Breast epithelium (tissue), 3 donors: ENCODE results near the gene HYDIN.

Source experiments
- POLR2A ChIP-seq: fragments of 450-650 bp; IDR thresholded peaks from one replicate; pipeline ENCODE4 v1.6.1; 2016; ENCODE audit warnings: antibody characterized with exemption, mild to moderate bottlenecking, moderate library complexity
- TF ChIP-seq, protein P1 (sequence below), 3 donors: fragments of 450-650 bp; IDR thresholded peaks; one replicate each; pipeline ENCODE4 v1.5.1; 2016 to 2017; ENCODE audit warnings: antibody characterized with exemption in 3 of 3, mild to moderate bottlenecking in 3 of 3, moderate library complexity in 3 of 3

DNA sequence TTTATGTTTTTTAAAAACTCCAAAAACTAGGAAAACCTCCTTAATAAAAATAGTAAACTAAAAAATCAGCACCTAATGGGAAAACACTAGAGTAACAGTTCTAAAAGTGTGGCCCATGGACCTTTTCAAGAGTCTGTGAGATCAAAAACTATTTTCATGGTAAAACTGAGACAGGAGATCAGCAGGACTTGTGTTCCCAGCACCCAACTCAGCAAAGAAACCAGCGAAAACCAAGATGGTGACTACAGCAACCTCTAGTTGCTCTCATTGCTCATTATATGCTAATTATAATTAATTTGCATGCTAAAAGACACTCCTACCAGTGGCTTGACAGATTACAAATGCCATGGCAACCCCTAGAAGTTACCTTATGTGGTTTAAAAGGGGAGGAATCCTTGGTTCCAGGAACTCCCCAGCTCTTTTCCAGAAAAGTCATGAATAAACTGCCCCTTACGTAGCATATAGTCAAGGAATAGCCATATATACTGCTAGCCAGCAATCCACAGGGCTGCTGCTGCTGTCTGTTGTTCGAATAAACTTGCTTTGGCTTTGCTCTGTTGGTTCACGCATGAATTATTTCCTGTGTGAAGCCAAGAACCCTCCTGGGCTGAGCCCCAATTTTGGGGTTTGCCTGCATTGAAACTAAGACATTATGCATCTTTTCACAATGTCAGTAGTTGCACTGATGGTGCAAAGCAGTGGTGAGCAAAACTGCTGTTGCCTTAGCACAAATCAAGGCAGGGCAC lies 46.2 kb upstream of the HYDIN start:
- TF ChIP-seq POLR2A = no peak
- TF ChIP-seq, protein P1, sequence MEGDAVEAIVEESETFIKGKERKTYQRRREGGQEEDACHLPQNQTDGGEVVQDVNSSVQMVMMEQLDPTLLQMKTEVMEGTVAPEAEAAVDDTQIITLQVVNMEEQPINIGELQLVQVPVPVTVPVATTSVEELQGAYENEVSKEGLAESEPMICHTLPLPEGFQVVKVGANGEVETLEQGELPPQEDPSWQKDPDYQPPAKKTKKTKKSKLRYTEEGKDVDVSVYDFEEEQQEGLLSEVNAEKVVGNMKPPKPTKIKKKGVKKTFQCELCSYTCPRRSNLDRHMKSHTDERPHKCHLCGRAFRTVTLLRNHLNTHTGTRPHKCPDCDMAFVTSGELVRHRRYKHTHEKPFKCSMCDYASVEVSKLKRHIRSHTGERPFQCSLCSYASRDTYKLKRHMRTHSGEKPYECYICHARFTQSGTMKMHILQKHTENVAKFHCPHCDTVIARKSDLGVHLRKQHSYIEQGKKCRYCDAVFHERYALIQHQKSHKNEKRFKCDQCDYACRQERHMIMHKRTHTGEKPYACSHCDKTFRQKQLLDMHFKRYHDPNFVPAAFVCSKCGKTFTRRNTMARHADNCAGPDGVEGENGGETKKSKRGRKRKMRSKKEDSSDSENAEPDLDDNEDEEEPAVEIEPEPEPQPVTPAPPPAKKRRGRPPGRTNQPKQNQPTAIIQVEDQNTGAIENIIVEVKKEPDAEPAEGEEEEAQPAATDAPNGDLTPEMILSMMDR (IDR thresholded peaks at IDR 0.05) = no peak
